Gastrocnemius medialis (tissue), 4 donors: ENCODE data around the gene DMD. TPM values are rescaled to one million over a fixed set of nuclear protein-coding genes. Genes with fewer than 3 reads are reported as not detected.

Experiments
- ATAC-seq, 2 donors: fragments of 150-250 bp; one replicate each; pipeline ENCODE4 v1.9.1; 2016
- DNase-seq, 2 donors: peaks; one replicate each; pipeline ENCODE4 v3.0.0-alpha.2; 2019
- H3K27ac ChIP-seq, 4 donors: fragments of 200-600 bp; sonication (generic); 1 replicate in 1 of 4; 2 replicates in 3 of 4; pipeline ENCODE4 v1.5.1; 2016 to 2018; ENCODE audit warnings: mild to moderate bottlenecking in 2 of 4, moderate library complexity in 1 of 4
- H3K27me3 ChIP-seq, 3 donors: fragments of 200-600 bp; sonication (generic) in 2 of 3; 1 replicate in 1 of 3; 2 replicates in 2 of 3; pipeline versions ENCODE4 v1.5.1 to v1.6.0; 2016 to 2019; ENCODE audit warnings: mild to moderate bottlenecking in 1 of 3, moderate library complexity in 1 of 3
- H3K36me3 ChIP-seq, 2 donors: fragments of 200-600 bp; sonication (generic) in 1 of 2; one replicate each; pipeline ENCODE4 v1.5.1; 2017 to 2018
- H3K4me1 ChIP-seq, 2 donors: fragments of 200-600 bp; sonication (generic) in 1 of 2; one replicate each; pipeline ENCODE4 v1.5.1; 2016 to 2017; ENCODE audit warnings: mild to moderate bottlenecking in 2 of 2
- H3K4me3 ChIP-seq, 4 donors: fragments of 200-600 bp; sonication (generic) in 3 of 4; 1 replicate in 1 of 4; 2 replicates in 3 of 4; pipeline ENCODE4 v1.5.1; 2016 to 2019; ENCODE audit warnings: mild to moderate bottlenecking in 2 of 4
- H3K9me3 ChIP-seq, 3 donors: fragments of 200-600 bp; sonication (generic) in 2 of 3; 1 replicate in 1 of 3; 2 replicates in 2 of 3; pipeline ENCODE4 v1.5.1; 2016 to 2019
- CTCF ChIP-seq, 5 experiments: fragments of 450-650 bp in 3 of 5; fragments of 200-600 bp in 2 of 5; sonication (generic) in 2 of 5; IDR thresholded peaks in 4 of 5; conservative IDR thresholded peaks in 1 of 5; 1 replicate in 4 of 5; 2 replicates in 1 of 5; pipeline ENCODE4 v1.5.1; 2016 to 2019; ENCODE audit warnings: antibody characterized with exemption in 5 of 5, mild to moderate bottlenecking in 3 of 5, moderate library complexity in 3 of 5
- POLR2A ChIP-seq, 2 donors: fragments of 450-650 bp; IDR thresholded peaks; one replicate each; pipeline ENCODE4 v1.6.1; 2017; ENCODE audit warnings: antibody characterized with exemption in 2 of 2, mild to moderate bottlenecking in 2 of 2, moderate library complexity in 2 of 2
- in situ Hi-C, 4 donors: fragments of 200-750 bp; cut with MboI; loops; one replicate each; pipeline versions ENCODE4 v1.15.0 to v1.8.0; 2017; ENCODE audit warnings: low sequenced_read_pairs in 4 of 4
- intact Hi-C: fragments of 100-400 bp; cut with DNase I; formaldehyde crosslinking; loops from one replicate; pipeline ENCODE4 v1.15.1; 2023; ENCODE audit warnings: low total_unique reads
- total RNA-seq, 4 donors: library from RNA; depleted of rRNA; stranded (reverse); fragments of >200 nt; gene quantifications; one replicate each; pipeline versions ENCODE4 v1.1.0 to v1.2.3, GENCODE V29; 2016

Gene DMD
- total RNA-seq, 4 donors from 2014 or later, result 53.5 to 201 (median 98.9) TPM

GRCh38 chrX:31609130-31609529 lies 1602.2 kb downstream of the DMD start:
- no peaks in the 10 kb centered on the region for H3K27me3 ChIP-seq
- no peaks in the 10 kb centered on the region for H3K9me3 ChIP-seq
- ATAC-seq (no peak), DNase-seq (no peak)
- H3K4me1 ChIP-seq, result no peaks in the 10 kb centered on the region
- no peaks in the 10 kb centered on the region for H3K36me3 ChIP-seq
- TF ChIP-seq POLR2A (IDR thresholded peaks at IDR 0.05), result no peak
- TF ChIP-seq CTCF (IDR thresholded peaks at IDR 0.05 in 4 of 5, conservative IDR thresholded peaks at IDR 0.05 in 1 of 5), result no peak
- no peak overlapping the region for H3K27ac ChIP-seq
- no peak overlapping the region for H3K4me3 ChIP-seq
- in situ Hi-C loops (no loop called here), intact Hi-C loops (no loop called here)

- intact Hi-C loops, result no loop called here
- in situ Hi-C loops, result no loop called here
- TF ChIP-seq CTCF (IDR thresholded peaks at IDR 0.05 in 4 of 5, conservative IDR thresholded peaks at IDR 0.05 in 1 of 5), result no peak
- no peak for TF ChIP-seq POLR2A (IDR thresholded peaks at IDR 0.05)
- DNase-seq (no peak), ATAC-seq (no peak)
- Histone ChIP-seq H3K9me3 (no peaks in the 10 kb centered on the region), H3K4me3 (no peak overlapping the region), H3K27me3 (no peaks in the 10 kb centered on the region), H3K36me3 (no peaks in the 10 kb centered on the region), H3K4me1 (no peaks in the 10 kb centered on the region), H3K27ac (no peak overlapping the region)
Measured at GRCh38 chrX:31608638-31609037, 1602.7 kb downstream of the DMD start.

GRCh38 chrX:31606771-31607170 lies 1604.6 kb downstream of the DMD start:
- in situ Hi-C loops, result no loop called here
- no peak for ATAC-seq
- H3K36me3 ChIP-seq, result no peaks in the 10 kb centered on the region
- no peak overlapping the region for H3K4me3 ChIP-seq
- H3K27ac ChIP-seq, result no peak overlapping the region
- TF ChIP-seq POLR2A (IDR thresholded peaks at IDR 0.05) (no peak), CTCF (IDR thresholded peaks at IDR 0.05 in 4 of 5, conservative IDR thresholded peaks at IDR 0.05 in 1 of 5) (no peak)
- no peaks in the 10 kb centered on the region for H3K27me3 ChIP-seq
- no peaks in the 10 kb centered on the region for H3K9me3 ChIP-seq
- no peaks in the 10 kb centered on the region for H3K4me1 ChIP-seq
- intact Hi-C loops, result no loop called here
- no peak for DNase-seq

GRCh38 chrX:31604629-31605221 lies 1606.6 kb downstream of the DMD start:
- in situ Hi-C loops, result no loop called here
- H3K27ac ChIP-seq, result no peak overlapping the region
- intact Hi-C loops, result no loop called here
- H3K4me3 ChIP-seq, result no peak overlapping the region
- ATAC-seq, result no peak
- no peaks in the 10 kb centered on the region for H3K27me3 ChIP-seq
- TF ChIP-seq POLR2A (IDR thresholded peaks at IDR 0.05) (no peak), CTCF (IDR thresholded peaks at IDR 0.05 in 4 of 5, conservative IDR thresholded peaks at IDR 0.05 in 1 of 5) (no peak)
- H3K36me3 ChIP-seq, result no peaks in the 10 kb centered on the region
- H3K4me1 ChIP-seq, result no peaks in the 10 kb centered on the region
- no peak for DNase-seq
- no peaks in the 10 kb centered on the region for H3K9me3 ChIP-seq
